WERI-Rb-1 (cell line): ENCODE measurements around the gene PAX8.

Experiments used
- DNase-seq: peaks from one replicate; pipeline ENCODE4 v3.0.0-alpha.2; 2020
- H3K27ac ChIP-seq: fragments of 250-450 bp; sonication (Bioruptor Pico); 2 replicates; pipeline ENCODE4 v1.5.1; 2020; ENCODE audit warnings: mild to moderate bottlenecking, moderate library complexity
- H3K27me3 ChIP-seq: fragments of 250-450 bp; sonication (Bioruptor Pico); 2 replicates; pipeline ENCODE4 v1.5.1; 2021; ENCODE audit warnings: mild to moderate bottlenecking, low read depth, moderate library complexity; ENCODE audit not compliant: insufficient read depth, severe bottlenecking
- H3K36me3 ChIP-seq: fragments of 250-450 bp; sonication (Bioruptor Pico); 2 replicates; pipeline ENCODE4 v1.5.1; 2020; ENCODE audit warnings: mild to moderate bottlenecking, moderate library complexity
- H3K4me3 ChIP-seq: 2 replicates; pipeline ENCODE4 v1.5.1; 2011; ENCODE audit warnings: low read depth, mild to moderate bottlenecking, control low read depth, low read length
- H3K9me3 ChIP-seq: fragments of 250-450 bp; sonication (Bioruptor Pico); 2 replicates; pipeline ENCODE4 v1.5.1; 2021; ENCODE audit warnings: mild to moderate bottlenecking, moderate library complexity; ENCODE audit not compliant: severe bottlenecking
- CTCF ChIP-seq: IDR thresholded peaks from 2 replicates; pipeline ENCODE4 v1.5.1; 2011; ENCODE audit warnings: low read depth, mild to moderate bottlenecking, control low read depth, inconsistent platforms, low read length

The PAX8 gene

GRCh38 chr2:113233593-113234550 is 44.8 kb downstream of the PAX8 start:
- no peak for DNase-seq
- TF ChIP-seq CTCF, result peak; percentile 40
- Histone ChIP-seq H3K27me3 (no peaks in the 10 kb centered on the region), H3K27ac (no peak overlapping the region), H3K4me3 (no peak overlapping the region), H3K36me3 (no peaks in the 10 kb centered on the region), H3K9me3 (no peaks in the 10 kb centered on the region)

GRCh38 chr2:113232740-113233139 is 46.0 kb downstream of the PAX8 start:
- no peak for TF ChIP-seq CTCF
- Histone ChIP-seq H3K27me3 (no peaks in the 10 kb centered on the region), H3K27ac (no peak overlapping the region), H3K36me3 (no peaks in the 10 kb centered on the region), H3K9me3 (no peaks in the 10 kb centered on the region), H3K4me3 (no peak overlapping the region)
- DNase-seq, result no peak

- no peak overlapping the region for H3K27ac ChIP-seq
- no peak for TF ChIP-seq CTCF
- H3K27me3 ChIP-seq, result no peaks in the 10 kb centered on the region
- H3K36me3 ChIP-seq, result no peaks in the 10 kb centered on the region
- H3K9me3 ChIP-seq, result no peaks in the 10 kb centered on the region
- H3K4me3 ChIP-seq, result no peak overlapping the region
- DNase-seq, result no peak
Measured at GRCh38 chr2:113232123-113232522, 46.6 kb downstream of the PAX8 start.

- no peak for TF ChIP-seq CTCF
Measured at GRCh38 chr2:113231064-113231463, 47.7 kb downstream of the PAX8 start.

GRCh38 chr2:113230531-113230930 is 48.2 kb downstream of the PAX8 start:
- Histone ChIP-seq H3K4me3 (no peak overlapping the region), H3K27ac (no peak overlapping the region), H3K36me3 (no peaks in the 10 kb centered on the region), H3K27me3 (no peaks in the 10 kb centered on the region), H3K9me3 (no peaks in the 10 kb centered on the region)
- no peak for DNase-seq
- no peak for TF ChIP-seq CTCF

More at GRCh38 chr2:113231064-113231463, 47.7 kb downstream of the PAX8 start:
- Histone ChIP-seq H3K4me3 (no peak overlapping the region), H3K9me3 (no peaks in the 10 kb centered on the region), H3K27me3 (no peaks in the 10 kb centered on the region), H3K27ac (no peak overlapping the region), H3K36me3 (no peaks in the 10 kb centered on the region)
- no peak for DNase-seq
